ENCODE data around the gene TEKT3. TPM values are rescaled to one million over a fixed set of nuclear protein-coding genes. Genes with fewer than 3 reads are reported as not detected.
A peak's percentile ranks its signal among the peaks of the same experiment; 100 is the strongest.

The TEKT3 gene
- total RNA-seq, 1 donor from 2014 or later: not detected

- ATAC-seq: peak; percentile 84
- H3K4me1 ChIP-seq: peaks cover 25% of the 10 kb centered on the region
- no peak for TF ChIP-seq CTCF (IDR thresholded peaks at IDR 0.05)
Observed at GRCh38 chr17:15262291-15263205, 78.8 kb downstream of the TEKT3 start.

GRCh38 chr17:15261802-15262290, 79.6 kb downstream of the TEKT3 start:
- Histone ChIP-seq H3K9me3 (no peaks in the 10 kb centered on the region), H3K4me3 (peak overlapping the region; percentile 62), H3K27ac (peak overlapping the region; percentile 90), H3K27me3 (no peaks in the 10 kb centered on the region), H3K36me3 (peaks cover 22% of the 10 kb centered on the region), H3K4me1 (peaks cover 31% of the 10 kb centered on the region)
- intact Hi-C loops (cut with DNase I): loop anchor here (5.0 kb wide), 1 partner anchor 240 kb away; no protein-coding TSS in a partner anchor
- DNase-seq: no peak
- TF ChIP-seq CTCF (IDR thresholded peaks at IDR 0.05): no peak
- no peak for ATAC-seq

More at GRCh38 chr17:15262291-15263205, 78.8 kb downstream of the TEKT3 start:
- peak overlapping the region; percentile 90 for H3K27ac ChIP-seq
- H3K9me3 ChIP-seq: no peaks in the 10 kb centered on the region
- peaks cover 21% of the 10 kb centered on the region for H3K36me3 ChIP-seq
- H3K4me3 ChIP-seq: peak overlapping the region; percentile 62
- intact Hi-C loops (cut with DNase I): loop anchor here (5.0 kb wide), 1 partner anchor 240 kb away; no protein-coding TSS in a partner anchor
- H3K27me3 ChIP-seq: no peaks in the 10 kb centered on the region
- DNase-seq: peak; percentile 87

- H3K36me3 ChIP-seq: peaks cover 27% of the 10 kb centered on the region
- peaks cover 36% of the 10 kb centered on the region for H3K4me1 ChIP-seq
- peak overlapping the region; percentile 90 for H3K27ac ChIP-seq
- no peaks in the 10 kb centered on the region for H3K27me3 ChIP-seq
- no peak for TF ChIP-seq CTCF (IDR thresholded peaks at IDR 0.05)
- intact Hi-C loops (cut with DNase I): loop anchor here (5.0 kb wide), 1 partner anchor 241 kb away; no protein-coding TSS in a partner anchor
- DNase-seq (peak; percentile 70), ATAC-seq (peak; percentile 10)
- peak overlapping the region; percentile 62 for H3K4me3 ChIP-seq
- no peaks in the 10 kb centered on the region for H3K9me3 ChIP-seq
Observed at GRCh38 chr17:15261258-15261801, 80.1 kb downstream of the TEKT3 start.

GRCh38 chr17:15260376-15261257, 80.8 kb downstream of the TEKT3 start:
- Histone ChIP-seq H3K36me3 (peaks cover 34% of the 10 kb centered on the region), H3K27ac (peak overlapping the region; percentile 90), H3K4me1 (peaks cover 40% of the 10 kb centered on the region), H3K9me3 (no peaks in the 10 kb centered on the region), H3K4me3 (peak overlapping the region; percentile 62), H3K27me3 (no peaks in the 10 kb centered on the region)
- ATAC-seq (peak; percentile 89), DNase-seq (peak; percentile 92)
- TF ChIP-seq CTCF (IDR thresholded peaks at IDR 0.05): peak; percentile 81
- intact Hi-C loops (cut with DNase I): loop anchor here (5.0 kb wide), 1 partner anchor 242 kb away; no protein-coding TSS in a partner anchor

Data from upper lobe of right lung (tissue), 1 donor.